H1 (cell line): ENCODE measurements around the gene ERC1. TPM values are rescaled to one million over a fixed set of nuclear protein-coding genes. Genes with fewer than 3 reads are reported as not detected.

ENCODE experiments used
- CTCF ChIA-PET: fragments of 300-600 bp; sonication (Branson Sonifier 250); formaldehyde crosslinking; loops from one replicate; lab custom pipeline; 2021; ENCODE audit not compliant: partially characterized antibody; lab: Charles Lee
- POLR2A ChIA-PET: fragments of 300-600 bp; sonication (Branson Sonifier 250); formaldehyde crosslinking; loops from one replicate; lab custom pipeline; 2021; ENCODE audit warnings: inconsistent platforms; ENCODE audit not compliant: partially characterized antibody; lab: Charles Lee
- DNase-seq, 2 experiments: peaks; one replicate each; pipeline versions ENCODE4 v3.0.0 to v3.0.0-alpha.2; 2010 to 2022; ENCODE audit warnings: low spot score in 2 of 2, low read depth in 1 of 2, mixed read lengths in 1 of 2
- FAIRE-seq: peaks from 2 replicates; lab custom pipeline; 2011; peaks lifted over from hg19 to GRCh38; lab: Jason Lieb, UNC
- H2AFZ ChIP-seq: 2 replicates; pipeline ENCODE4 v1.8.1; 2012; ENCODE audit warnings: low read length, inconsistent platforms
- H2AK5ac ChIP-seq: 2 replicates; pipeline ENCODE4 v1.6.1; 2013; ENCODE audit warnings: low read depth, low read length
- H2BK120ac ChIP-seq: replicated peaks from 2 replicates; pipeline ENCODE3; 2013; ENCODE audit warnings: low read depth, low read length, inconsistent platforms
- H2BK12ac ChIP-seq: 2 replicates; pipeline ENCODE4 v1.6.1; 2013; ENCODE audit warnings: low read depth, low read length
- H2BK15ac ChIP-seq: 2 replicates; pipeline ENCODE4 v1.6.1; 2013; ENCODE audit warnings: low read length
- H2BK20ac ChIP-seq: 2 replicates; pipeline ENCODE4 v1.6.1; 2013; ENCODE audit warnings: low read length
- H2BK5ac ChIP-seq: 2 replicates; pipeline ENCODE4 v1.6.1; 2013; ENCODE audit warnings: low read depth, low read length
- H3K14ac ChIP-seq: 2 replicates; pipeline ENCODE4 v1.6.1; 2013; ENCODE audit warnings: inconsistent platforms; ENCODE audit not compliant: insufficient read length
- H3K18ac ChIP-seq: 2 replicates; pipeline ENCODE4 v1.6.1; 2013; ENCODE audit warnings: low read length; ENCODE audit errors: extremely low read depth
- H3K23ac ChIP-seq: 2 replicates; pipeline ENCODE4 v1.6.1; 2013; ENCODE audit warnings: inconsistent platforms; ENCODE audit not compliant: insufficient read length
- H3K23me2 ChIP-seq: 2 replicates; pipeline ENCODE4 v1.6.1; 2013; ENCODE audit warnings: low read depth, low read length
- H3K27ac ChIP-seq: 2 replicates; pipeline ENCODE4 v1.6.1; 2011; ENCODE audit warnings: low read depth, low read length, inconsistent platforms
- H3K27me3 ChIP-seq, 4 experiments: replicated peaks in 1 of 4; 1 replicate in 1 of 4; 2 replicates in 3 of 4; pipeline versions ENCODE4 v1.6.1 to v1.8.1; 2011 to 2013; ENCODE audit warnings: low read length in 3 of 4, mild to moderate bottlenecking in 3 of 4, inconsistent platforms in 2 of 4, mixed read lengths in 2 of 4, moderate library complexity in 1 of 4; ENCODE audit not compliant: control insufficient read depth in 3 of 4, insufficient read depth in 3 of 4; ENCODE audit errors: extremely low read depth in 1 of 4
- H3K36me3 ChIP-seq, 4 experiments: 2 replicates each; pipeline versions ENCODE4 v1.6.1 to v1.8.1; 2011 to 2013; ENCODE audit warnings: mild to moderate bottlenecking in 4 of 4, low read length in 3 of 4, moderate library complexity in 2 of 4, control low read depth in 1 of 4, inconsistent platforms in 1 of 4; ENCODE audit not compliant: insufficient read depth in 4 of 4, control insufficient read depth in 2 of 4
- H3K4ac ChIP-seq: replicated peaks from 2 replicates; pipeline ENCODE3; 2013; ENCODE audit warnings: low read length, low read depth, mixed read lengths, inconsistent platforms; ENCODE audit not compliant: insufficient read length
- H3K4me1 ChIP-seq, 4 experiments: replicated peaks in 1 of 4; 1 replicate in 1 of 4; 2 replicates in 3 of 4; pipeline versions ENCODE4 v1.6.1 to v1.8.1; 2011 to 2013; ENCODE audit warnings: low read length in 3 of 4, inconsistent platforms in 2 of 4, mixed read lengths in 1 of 4; ENCODE audit not compliant: insufficient read depth in 4 of 4, control insufficient read depth in 3 of 4
- H3K4me2 ChIP-seq, 2 experiments: 2 replicates each; pipeline versions ENCODE4 v1.6.1 to v1.8.1; 2011 to 2013; ENCODE audit warnings: low read depth in 2 of 2, low read length in 2 of 2, control low read depth in 1 of 2, inconsistent platforms in 1 of 2, mild to moderate bottlenecking in 1 of 2; ENCODE audit not compliant: insufficient read depth in 1 of 2
- H3K4me3 ChIP-seq, 4 experiments: fragments of 200-600, 300-600 bp in 1 of 4; sonication (generic), shearing (Covaris generic), sonication (Bioruptor Twin) in 1 of 4; 2 replicates each; pipeline versions ENCODE4 v1.5.1 to v1.8.1; 2011 to 2016; ENCODE audit warnings: low read length in 4 of 4, low read depth in 3 of 4, control low read depth in 2 of 4, inconsistent platforms in 2 of 4, mild to moderate bottlenecking in 2 of 4, mixed read lengths in 1 of 4, moderate library complexity in 1 of 4; ENCODE audit not compliant: insufficient read depth in 2 of 4; ENCODE audit errors: extremely low read depth in 1 of 4
- H3K56ac ChIP-seq: replicated peaks from 2 replicates; pipeline ENCODE3; 2013; ENCODE audit warnings: low read depth, mild to moderate bottlenecking, mixed read lengths, low read length, inconsistent platforms; ENCODE audit not compliant: insufficient read length
- H3K79me1 ChIP-seq: 2 replicates; pipeline ENCODE4 v1.6.1; 2013; ENCODE audit warnings: low read depth, low read length, control low read depth
- H3K79me2 ChIP-seq, 2 experiments: 2 replicates each; pipeline versions ENCODE4 v1.6.1 to v1.8.1; 2012 to 2013; ENCODE audit warnings: low read length in 2 of 2, mild to moderate bottlenecking in 2 of 2, inconsistent platforms in 1 of 2; ENCODE audit not compliant: insufficient read depth in 2 of 2, control insufficient read depth in 1 of 2
- H3K9ac ChIP-seq, 4 experiments: replicated peaks in 1 of 4; 1 replicate in 1 of 4; 2 replicates in 3 of 4; pipeline versions ENCODE4 v1.6.1 to v1.8.1; 2011 to 2013; ENCODE audit warnings: low read depth in 3 of 4, low read length in 3 of 4, control low read depth in 2 of 4, mild to moderate bottlenecking in 2 of 4, moderate library complexity in 2 of 4, inconsistent platforms in 1 of 4; ENCODE audit errors: extremely low read depth in 1 of 4
- H3K9me3 ChIP-seq, 2 experiments: 2 replicates each; pipeline versions ENCODE4 v1.6.1 to v1.8.1; 2012 to 2013; ENCODE audit warnings: mild to moderate bottlenecking in 2 of 2, moderate library complexity in 2 of 2, control low read depth in 1 of 2, inconsistent platforms in 1 of 2, low read depth in 1 of 2, low read length in 1 of 2, mixed read lengths in 1 of 2; ENCODE audit not compliant: insufficient read depth in 2 of 2
- H4K20me1 ChIP-seq, 2 experiments: replicated peaks in 1 of 2; 2 replicates each; pipeline versions ENCODE3 to v1.8.1; 2011 to 2013; ENCODE audit warnings: inconsistent platforms in 2 of 2, low read length in 2 of 2, mild to moderate bottlenecking in 1 of 2; ENCODE audit not compliant: insufficient read depth in 2 of 2, control insufficient read depth in 1 of 2
- H4K5ac ChIP-seq: 2 replicates; pipeline ENCODE4 v1.6.1; 2013; ENCODE audit warnings: low read length, low read depth, mixed read lengths, inconsistent platforms; ENCODE audit not compliant: insufficient read length
- H4K8ac ChIP-seq: 2 replicates; pipeline ENCODE4 v1.8.0; 2013; ENCODE audit warnings: mild to moderate bottlenecking, moderate library complexity, low read length, inconsistent platforms; ENCODE audit not compliant: insufficient read depth; ENCODE audit errors: extremely low read depth
- H4K91ac ChIP-seq: replicated peaks from 2 replicates; pipeline ENCODE3; 2013; ENCODE audit warnings: low read length, mixed read lengths, inconsistent platforms; ENCODE audit not compliant: insufficient read length
- BACH1 ChIP-seq: IDR thresholded peaks from 2 replicates; pipeline ENCODE4 v1.6.1; 2012; ENCODE audit warnings: low read length, improper control_type of control experiment
- CEBPB ChIP-seq: IDR thresholded peaks from 2 replicates; pipeline ENCODE4 v1.6.1; 2012; ENCODE audit warnings: low read depth, low read length
- CHD2 ChIP-seq: IDR thresholded peaks from 2 replicates; pipeline ENCODE4 v1.6.1; 2012; ENCODE audit warnings: low read length, improper control_type of control experiment
- CTBP2 ChIP-seq: IDR thresholded peaks from 2 replicates; pipeline ENCODE4 v1.7.0; 2011; ENCODE audit warnings: borderline replicate concordance, mild to moderate bottlenecking, moderate library complexity, mixed read lengths, low read length; ENCODE audit not compliant: insufficient read depth, insufficient read length
- HDAC6 ChIP-seq: IDR thresholded peaks from one replicate; pipeline ENCODE4 v1.7.1; 2012; ENCODE audit warnings: low read depth, mild to moderate bottlenecking, inconsistent platforms, low read length, moderate library complexity
- JUND ChIP-seq: IDR thresholded peaks from 2 replicates; pipeline ENCODE4 v1.6.1; 2011; ENCODE audit warnings: mild to moderate bottlenecking, improper control_type of control experiment, low read length
- KDM5A ChIP-seq: fragments of 200-600 bp; IDR thresholded peaks from 2 replicates; pipeline ENCODE4 v1.7.1; 2012; ENCODE audit warnings: mild to moderate bottlenecking, low read length, inconsistent platforms, mixed read lengths
- NANOG ChIP-seq: IDR thresholded peaks from 2 replicates; pipeline ENCODE4 v1.6.1; 2011; ENCODE audit warnings: low read length, low read depth, mild to moderate bottlenecking, inconsistent platforms; ENCODE audit not compliant: insufficient read depth, poor library complexity, severe bottlenecking
- NRF1 ChIP-seq: IDR thresholded peaks from 2 replicates; pipeline ENCODE4 v1.6.1; 2011; ENCODE audit warnings: mild to moderate bottlenecking, low read depth, low read length, improper control_type of control experiment
- SIN3A ChIP-seq, 2 experiments: IDR thresholded peaks in 1 of 2; conservative IDR thresholded peaks in 1 of 2; 2 replicates each; pipeline ENCODE4 v1.6.1; 2011 to 2012; ENCODE audit warnings: low read length in 2 of 2, improper control_type of control experiment in 1 of 2, low read depth in 1 of 2, mild to moderate bottlenecking in 1 of 2
- SRF ChIP-seq: IDR thresholded peaks from 2 replicates; pipeline ENCODE4 v1.6.1; 2011; ENCODE audit warnings: mild to moderate bottlenecking, low read depth, low read length, moderate library complexity
- TAF1 ChIP-seq: IDR thresholded peaks from 2 replicates; pipeline ENCODE4 v1.6.1; 2011; ENCODE audit warnings: mild to moderate bottlenecking, low read depth, low read length
- ZNF274 ChIP-seq: IDR thresholded peaks from 2 replicates; pipeline ENCODE4 v1.7.0; 2012; ENCODE audit warnings: low read length, borderline replicate concordance; ENCODE audit errors: extremely low read depth
- WGBS, 2 experiments: shearing (Covaris generic) in 1 of 2; methylation state at CpG; one replicate each; pipeline versions ENCODE4 v1.1.6 to v1.1.7; 2013 to 2015; ENCODE audit warnings: low lambda C conversion rate in 2 of 2, mixed read lengths in 2 of 2, inconsistent platforms in 1 of 2, low coverage in 1 of 2, missing lambda C conversion rate in 1 of 2; ENCODE audit not compliant: insufficient replicate concordance in 2 of 2, insufficient coverage in 1 of 2, insufficient read length in 1 of 2; ENCODE audit errors: extremely low coverage in 1 of 2, missing lambda C conversion rate in 1 of 2; 5-methylcytosine and 5-hydroxymethylcytosine counted together
- polyA plus RNA-seq, 7 experiments: library from polyadenylated mRNA; depleted of rRNA in 3 of 7; stranded (reverse) in 5 of 7; unstranded in 2 of 7; fragments of >200 nt in 5 of 7; fragments of 200-250 nt in 2 of 7; gene quantifications; 1 replicate in 5 of 7; 2 replicates in 1 of 7; 4 replicates in 1 of 7; pipeline versions ENCODE4 v1.2.1 to v1.2.3, GENCODE V29; 2011 to 2013; ENCODE audit warnings: missing spikeins in 2 of 7, mixed read lengths in 2 of 7
- total RNA-seq: library from RNA; stranded (reverse); fragmentation: NEBNext Ultra II Directional; extraction: Animal tissue kit (Norgen Biotek cat#: 25700); gene quantifications from 2 replicates; pipeline ENCODE4 v1.2.1, GENCODE V29; 2021
- TF ChIP-seq, protein P1 (sequence below): IDR thresholded peaks from 2 replicates; pipeline ENCODE4 v1.6.1; 2012; ENCODE audit warnings: inconsistent platforms

Gene ERC1
- total and polyA plus RNA-seq, 2 of the 8 experiments (the other 6 are each of a cell fraction or from before 2014, with no cell fraction given), result 7.8 to 45.7 TPM

DNA sequence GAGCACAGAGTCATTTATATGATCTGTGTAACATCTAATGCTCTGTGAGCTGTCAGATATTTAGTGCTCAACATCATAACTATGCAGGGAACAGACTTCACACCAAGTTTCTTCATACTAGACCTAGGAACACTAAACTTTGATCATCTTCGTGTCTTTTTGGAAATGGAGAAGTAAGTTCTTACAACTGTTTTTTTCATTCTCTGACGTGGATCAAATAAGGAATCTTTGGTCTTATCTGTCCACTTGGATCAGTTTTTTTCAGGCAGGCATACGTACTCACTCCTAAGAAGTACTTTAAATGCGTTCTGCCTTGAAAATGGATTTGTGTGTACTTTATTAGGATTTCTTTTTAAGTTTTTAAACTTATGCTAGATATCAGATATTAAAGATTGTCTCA is 412.4 kb downstream of the ERC1 start:
- FAIRE-seq, result no peak
- no peak for TF ChIP-seq CEBPB
- no peak for TF ChIP-seq BACH1
- TF ChIP-seq, protein P1, sequence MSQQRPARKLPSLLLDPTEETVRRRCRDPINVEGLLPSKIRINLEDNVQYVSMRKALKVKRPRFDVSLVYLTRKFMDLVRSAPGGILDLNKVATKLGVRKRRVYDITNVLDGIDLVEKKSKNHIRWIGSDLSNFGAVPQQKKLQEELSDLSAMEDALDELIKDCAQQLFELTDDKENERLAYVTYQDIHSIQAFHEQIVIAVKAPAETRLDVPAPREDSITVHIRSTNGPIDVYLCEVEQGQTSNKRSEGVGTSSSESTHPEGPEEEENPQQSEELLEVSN, result no peak
- no peak for TF ChIP-seq KDM5A
- no peak for TF ChIP-seq CHD2
- TF ChIP-seq CTBP2, result no peak
- TF ChIP-seq NRF1, result no peak
- TF ChIP-seq SIN3A (conservative IDR thresholded peaks at IDR 0.05 in 1 of 2, IDR thresholded peaks at IDR 0.05 in 1 of 2; ENCODE audit: low read depth in 1 of 2, low read length in 2 of 2), result no peak
- TF ChIP-seq ZNF274, result no peak
- TF ChIP-seq SRF, result no peak
- no peak for TF ChIP-seq HDAC6
- no peak for TF ChIP-seq JUND
- TF ChIP-seq TAF1, result no peak
- TF ChIP-seq NANOG, result no peak

More for the DNA sequence above, 412.4 kb downstream of the ERC1 start:
- Histone ChIP-seq H2AFZ (no peak overlapping the region), H4K5ac (no peak overlapping the region), H3K4me2 (no peak overlapping the region), H3K56ac (no peak overlapping the region), H3K23ac (no peak overlapping the region), H3K27ac (no peak overlapping the region), H3K79me2 (no peaks in the 10 kb centered on the region), H3K9ac (no peak overlapping the region), H3K9me3 (no peaks in the 10 kb centered on the region), H3K4me3 (no peak overlapping the region), H2BK20ac (no peak overlapping the region), H2BK5ac (no peak overlapping the region), H2BK120ac (no peak overlapping the region), H3K4me1 (no peaks in the 10 kb centered on the region), H4K91ac (no peak overlapping the region), H2BK12ac (no peak overlapping the region), H2AK5ac (no peak overlapping the region), H4K8ac (no peak overlapping the region), H3K36me3 (peaks cover 0 to 3% (median 0%) of the 10 kb centered on the region in 4 experiments; a peak in 1 of 8 replicates), H3K14ac (no peak overlapping the region), H3K4ac (no peak overlapping the region), H3K27me3 (no peaks in the 10 kb centered on the region), H4K20me1 (no peaks in the 10 kb centered on the region), H3K23me2 (no peaks in the 10 kb centered on the region), H3K18ac (no peak overlapping the region), H3K79me1 (no peaks in the 10 kb centered on the region), H2BK15ac (no peak overlapping the region)
- CTCF ChIA-PET, result interaction anchor here (0.6 to 1.9 kb wide), 3 partner anchors 14 to 93 kb away, joined by 3 to 5 read pairs (median 5); no protein-coding TSS in a partner anchor
- POLR2A ChIA-PET, result no interaction called here
- 90% methylated on average over 4 of the region's 4 CpGs; no CpG with 5 or more reads in 1 of the 2 experiments for WGBS, 2 experiments
- no peak for DNase-seq
